Stimulated activated CD8-positive, alpha-beta memory T cell treated with anti-CD3 and anti-CD28 coated beads, Interleukin-2, amount 100 ng/mL, for 48 hours (primary cell): ENCODE measurements around the gene USP1.
A peak's percentile ranks its signal among the peaks of the same experiment; 100 is the strongest.

Source experiments
- DNase-seq, 2 donors: peaks; one replicate each; pipeline ENCODE4 v3.0.0-alpha.2; 2020; ENCODE audit warnings: low read depth in 2 of 2

Gene USP1

GRCh38 chr1:62426794-62427193 lies 10.1 kb upstream of the USP1 start:
- no peak for DNase-seq

- DNase-seq = no peak
Measured at GRCh38 chr1:62428351-62428750, 8.5 kb upstream of the USP1 start.

- no peak for DNase-seq
Measured at GRCh38 chr1:62429581-62429980, 7.3 kb upstream of the USP1 start.

- DNase-seq = no peak
Measured at GRCh38 chr1:62433861-62434617, 2.8 kb upstream of the USP1 start.

- no peak for DNase-seq
Measured at GRCh38 chr1:62434618-62435001, 2.2 kb upstream of the USP1 start.

- no peak for DNase-seq
Measured at GRCh38 chr1:62435231-62436038, 1.4 kb upstream of the USP1 start.

GRCh38 chr1:62436039-62436465 lies 797 bp upstream of the USP1 start:
- peak; percentile 90 for DNase-seq

- DNase-seq = no peak
Measured at GRCh38 chr1:62437273-62437940, 558 bp downstream of the USP1 start.

GRCh38 chr1:62438163-62438562 lies 1.3 kb downstream of the USP1 start:
- DNase-seq = no peak

GRCh38 chr1:62439652-62440371 lies 3.0 kb downstream of the USP1 start:
- no peak for DNase-seq

GRCh38 chr1:62444701-62445100 lies 7.9 kb downstream of the USP1 start:
- DNase-seq = no peak

- no peak for DNase-seq
Measured at GRCh38 chr1:62448221-62448933, 11.5 kb downstream of the USP1 start.

- DNase-seq = no peak
Measured at GRCh38 chr1:62450301-62450700, 13.5 kb downstream of the USP1 start.

GRCh38 chr1:62452951-62453350 lies 16.1 kb downstream of the USP1 start:
- DNase-seq = no peak

GRCh38 chr1:62457955-62458354 lies 21.1 kb downstream of the USP1 start:
- DNase-seq = no peak

- DNase-seq = no peak
Measured at GRCh38 chr1:62462370-62462769, 25.5 kb downstream of the USP1 start.

GRCh38 chr1:62467092-62467491 lies 30.2 kb downstream of the USP1 start:
- no peak for DNase-seq

- DNase-seq = no peak
Measured at GRCh38 chr1:62476525-62477219, 39.8 kb downstream of the USP1 start.

GRCh38 chr1:62481681-62482080 lies 44.8 kb downstream of the USP1 start:
- no peak for DNase-seq

GRCh38 chr1:62484824-62485468 lies 48.1 kb downstream of the USP1 start:
- no peak for DNase-seq
